OCI-LY7 (cell line): Measurements from ENCODE around the gene RAB6B. TPM values are rescaled to one million over a fixed set of nuclear protein-coding genes. Genes with fewer than 3 reads are reported as not detected.

ENCODE experiments used
- BruUV-seq: library from RNA; stranded (reverse); fragments of 400-500 nt; replicated peaks from 2 replicates; lab custom pipeline; 2021; lab: Mats Ljungman, UMichigan
- CTCF ChIA-PET: fragments of 300-600 bp; sonication (Branson Sonifier 250); formaldehyde crosslinking; loops from one replicate; lab custom pipeline; 2022; ENCODE audit warnings: antibody characterized with exemption; ENCODE audit not compliant: unreplicated experiment; lab: Charles Lee
- POLR2A ChIA-PET: fragments of 300-600 bp; sonication (Branson Sonifier 250); formaldehyde crosslinking; loops from one replicate; lab custom pipeline; 2022; ENCODE audit warnings: antibody characterized with exemption; lab: Charles Lee
- DNase-seq: peaks from one replicate; pipeline ENCODE4 v3.0.0-alpha.2; 2015; ENCODE audit warnings: low spot score
- H2AFZ ChIP-seq: fragments of 200-600 bp; sonication (generic), shearing (Covaris generic); 2 replicates; pipeline ENCODE4 v1.6.1; 2014; ENCODE audit warnings: mild to moderate bottlenecking, antibody characterized with exemption, low read length, moderate library complexity
- H3K27ac ChIP-seq: fragments of 200-600 bp; sonication (generic); 2 replicates; pipeline ENCODE4 v1.5.1; 2014; ENCODE audit warnings: mixed run types, low read depth, mild to moderate bottlenecking, moderate library complexity, low read length, inconsistent platforms; ENCODE audit not compliant: poor library complexity, severe bottlenecking
- H3K36me3 ChIP-seq: fragments of 200-600 bp; sonication (generic); 2 replicates; pipeline ENCODE4 v1.6.1; 2014; ENCODE audit warnings: mild to moderate bottlenecking, antibody characterized with exemption, low read length, moderate library complexity, mixed read lengths; ENCODE audit not compliant: insufficient read depth
- H3K4me1 ChIP-seq: fragments of 200-600 bp; sonication (generic); 2 replicates; pipeline ENCODE4 v1.5.1; 2014; ENCODE audit warnings: mild to moderate bottlenecking, low read length; ENCODE audit not compliant: insufficient read depth, poor library complexity, severe bottlenecking
- H3K4me2 ChIP-seq: fragments of 200-600 bp; sonication (generic); 2 replicates; pipeline ENCODE4 v1.6.1; 2014; ENCODE audit warnings: mild to moderate bottlenecking, low read length
- H3K4me3 ChIP-seq: fragments of 200-600 bp; sonication (generic); 2 replicates; pipeline ENCODE4 v1.5.1; 2014; ENCODE audit warnings: mild to moderate bottlenecking, low read depth, low read length; ENCODE audit not compliant: poor library complexity, severe bottlenecking
- H3K79me2 ChIP-seq: fragments of 200-600 bp; sonication (generic); 2 replicates; pipeline ENCODE4 v1.6.1; 2016; ENCODE audit warnings: low read depth, mild to moderate bottlenecking, low read length, moderate library complexity, mixed read lengths; ENCODE audit not compliant: insufficient read depth
- H3K9me2 ChIP-seq: fragments of 200-600 bp; sonication (generic); 2 replicates; pipeline ENCODE4 v1.6.1; 2016; ENCODE audit warnings: mild to moderate bottlenecking, low read length, mixed read lengths; ENCODE audit not compliant: insufficient read depth
- H3K9me3 ChIP-seq: fragments of 200-600 bp; sonication (generic); 2 replicates; pipeline ENCODE4 v1.6.1; 2014; ENCODE audit warnings: mild to moderate bottlenecking, mixed run types, low read length, mixed read lengths
- H4K20me1 ChIP-seq: fragments of 200-600 bp; sonication (generic); 2 replicates; pipeline ENCODE4 v1.6.1; 2014; ENCODE audit warnings: mild to moderate bottlenecking, antibody characterized with exemption, low read length, moderate library complexity, mixed read lengths; ENCODE audit not compliant: insufficient read depth
- CTCF ChIP-seq: fragments of 200-600 bp; sonication (generic); conservative IDR thresholded peaks from 2 replicates; pipeline ENCODE4 v1.5.1; 2014; ENCODE audit warnings: mild to moderate bottlenecking, antibody characterized with exemption, low read length, moderate library complexity, mixed read lengths
- EZH2phosphoT487 ChIP-seq: fragments of 200-600 bp; sonication (generic); IDR thresholded peaks from 2 replicates; pipeline ENCODE4 v1.6.1; 2018; ENCODE audit warnings: low read depth, borderline replicate concordance, mild to moderate bottlenecking, mixed run types, antibody characterized with exemption, low read length, moderate library complexity, mixed read lengths
- intact Hi-C: fragments of 100-400 bp; cut with micrococcal nuclease; formaldehyde crosslinking; loops from one replicate; pipeline ENCODE4 v1.10.0; 2022; ENCODE audit not compliant: unreplicated experiment
- total RNA-seq, 2 experiments: library from RNA; depleted of rRNA in 1 of 2; stranded (reverse); fragments of >200 nt in 1 of 2; shearing (Covaris generic) in 1 of 2; gene quantifications; 2 replicates each; pipeline ENCODE4 v1.2.3, GENCODE V29; 2014 to 2022

Gene RAB6B
- total RNA-seq, 2 experiments from 2014 or later: not detected

GRCh38 chr3:133865136-133865855, 30.4 kb downstream of the RAB6B start:
- POLR2A ChIA-PET: no interaction called here

GRCh38 chr3:133864616-133865015, 31.1 kb downstream of the RAB6B start:
- Histone ChIP-seq H3K27ac (no peak overlapping the region), H3K4me2 (no peak overlapping the region), H3K9me3 (no peaks in the 10 kb centered on the region), H3K9me2 (no peaks in the 10 kb centered on the region), H2AFZ (no peak overlapping the region), H4K20me1 (no peaks in the 10 kb centered on the region; the same call in 1 of the 2 replicates), H3K79me2 (no peaks in the 10 kb centered on the region), H3K4me1 (no peaks in the 10 kb centered on the region), H3K4me3 (no peak overlapping the region), H3K36me3 (no peaks in the 10 kb centered on the region)
- POLR2A ChIA-PET: no interaction called here
- DNase-seq: no peak
- intact Hi-C loops: no loop called here
- no TSS peak for BruUV-seq
- CTCF ChIA-PET: no interaction called here
- no peak for TF ChIP-seq CTCF
- no peak for TF ChIP-seq EZH2phosphoT487

More at GRCh38 chr3:133865136-133865855, 30.4 kb downstream of the RAB6B start:
- H3K9me3 ChIP-seq: no peaks in the 10 kb centered on the region
- H3K4me1 ChIP-seq: no peaks in the 10 kb centered on the region
- no peaks in the 10 kb centered on the region for H3K9me2 ChIP-seq
- H2AFZ ChIP-seq: no peak overlapping the region
- no peak overlapping the region for H3K27ac ChIP-seq
- no peak for DNase-seq
- no peak overlapping the region for H3K4me2 ChIP-seq
- intact Hi-C loops: no loop called here
- TF ChIP-seq EZH2phosphoT487: no peak
- TF ChIP-seq CTCF: no peak
- CTCF ChIA-PET: no interaction called here
- no TSS peak for BruUV-seq
- no peak overlapping the region for H3K4me3 ChIP-seq
- H3K36me3 ChIP-seq: no peaks in the 10 kb centered on the region
- no peaks in the 10 kb centered on the region; the same call in 1 of the 2 replicates for H4K20me1 ChIP-seq
- no peaks in the 10 kb centered on the region for H3K79me2 ChIP-seq

GRCh38 chr3:133863911-133864310, 31.8 kb downstream of the RAB6B start:
- CTCF ChIA-PET: no interaction called here
- Histone ChIP-seq H3K36me3 (no peaks in the 10 kb centered on the region), H3K27ac (no peak overlapping the region), H4K20me1 (no peaks in the 10 kb centered on the region; the same call in 1 of the 2 replicates), H3K9me2 (no peaks in the 10 kb centered on the region), H2AFZ (no peak overlapping the region), H3K4me3 (no peak overlapping the region), H3K4me2 (no peak overlapping the region), H3K9me3 (no peaks in the 10 kb centered on the region), H3K79me2 (no peaks in the 10 kb centered on the region), H3K4me1 (no peaks in the 10 kb centered on the region)
- POLR2A ChIA-PET: no interaction called here
- BruUV-seq: no TSS peak
- no peak for DNase-seq
- no peak for TF ChIP-seq EZH2phosphoT487
- no peak for TF ChIP-seq CTCF
- intact Hi-C loops: no loop called here
